Nephron (organoid): ENCODE data around the gene ARMC2.
A peak's percentile ranks its signal among the peaks of the same experiment; 100 is the strongest.
"Not testable (repeated sequence)": the region's sequence is repeated elsewhere in the genome, so short reads cannot be mapped to it uniquely, and the experiment has no call there.

ENCODE experiments used
- H3K27ac Mint-ChIP-seq, 3 experiments: 2 replicates each; pipeline ENCODE4 v1.8.0; 2020; ENCODE audit warnings: mixed read lengths in 3 of 3, mild to moderate bottlenecking in 2 of 3, moderate library complexity in 1 of 3
- H3K27me3 Mint-ChIP-seq: 2 replicates; pipeline ENCODE4 v1.8.0; 2021; ENCODE audit warnings: low read depth, mild to moderate bottlenecking, moderate library complexity, mixed read lengths
- H3K36me3 Mint-ChIP-seq: 2 replicates; pipeline ENCODE4 v1.8.0; 2020; ENCODE audit warnings: low read depth, mixed read lengths
- H3K4me1 Mint-ChIP-seq: 2 replicates; pipeline ENCODE4 v1.8.0; 2020; ENCODE audit warnings: mixed read lengths
- H3K4me3 Mint-ChIP-seq, 3 experiments: 2 replicates each; pipeline ENCODE4 v1.8.0; 2020; ENCODE audit warnings: mild to moderate bottlenecking in 3 of 3, mixed read lengths in 3 of 3, moderate library complexity in 2 of 3
- H3K9me3 Mint-ChIP-seq: 2 replicates; pipeline ENCODE4 v1.8.0; 2020; ENCODE audit warnings: mixed read lengths
- TF ChIP-seq, protein P1 (sequence below), 3 experiments: fragments of 200-600 bp; sonication (generic); IDR thresholded peaks; one replicate each; pipeline ENCODE4 v1.5.0; 2021; ENCODE audit warnings: antibody characterized with exemption in 3 of 3; ENCODE audit not compliant: unreplicated experiment in 3 of 3

ARMC2 gene

DNA sequence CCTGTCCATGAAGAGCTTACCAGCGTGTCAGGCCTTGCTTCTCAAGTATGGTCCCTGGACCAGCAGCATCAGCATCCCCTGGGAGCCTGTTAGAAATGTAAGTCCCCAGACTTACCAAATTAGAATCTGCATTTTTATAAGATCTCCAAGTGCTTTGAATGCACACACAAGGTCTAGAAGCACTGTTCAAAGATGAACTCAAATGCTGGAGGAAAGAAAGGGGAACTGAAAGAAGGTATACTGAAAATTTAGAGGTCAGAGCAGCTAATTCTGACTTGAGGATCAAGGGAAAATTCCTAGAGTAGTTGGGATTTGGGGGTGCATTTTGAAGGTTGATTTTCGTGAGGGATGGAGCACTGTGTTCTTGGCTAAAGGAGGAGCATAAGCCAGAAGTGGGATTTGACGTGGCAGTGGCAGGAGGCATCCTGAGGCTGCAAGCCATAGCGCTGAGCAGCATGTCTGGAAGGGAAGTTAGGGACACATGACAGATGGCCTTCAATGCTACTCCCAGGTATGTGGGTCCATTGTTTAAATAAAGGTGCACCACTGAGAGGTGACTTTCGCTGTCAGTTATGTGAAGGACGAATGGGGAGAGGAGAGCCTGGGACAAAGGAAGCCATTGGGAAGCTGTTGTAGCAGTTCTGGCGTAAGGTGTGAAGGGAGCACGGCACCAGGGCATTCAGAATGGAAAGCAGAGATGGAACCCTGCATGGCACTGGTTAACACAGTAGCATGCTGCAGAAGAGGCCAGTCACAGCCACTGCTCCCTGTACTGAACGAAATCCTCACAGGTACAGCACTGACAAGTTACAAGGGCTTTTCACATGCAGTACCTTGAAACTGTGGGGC, 36.2 kb downstream of the ARMC2 start:
- Mint-ChIP-seq H3K4me1 (no peaks in the 10 kb centered on the region), H3K27me3 (no peaks in the 10 kb centered on the region), H3K36me3 (peaks cover 50% of the 10 kb centered on the region), H3K9me3 (peaks cover 14% of the 10 kb centered on the region), H3K4me3 (no peak overlapping the region), H3K27ac (no peak overlapping the region)
- TF ChIP-seq, protein P1, sequence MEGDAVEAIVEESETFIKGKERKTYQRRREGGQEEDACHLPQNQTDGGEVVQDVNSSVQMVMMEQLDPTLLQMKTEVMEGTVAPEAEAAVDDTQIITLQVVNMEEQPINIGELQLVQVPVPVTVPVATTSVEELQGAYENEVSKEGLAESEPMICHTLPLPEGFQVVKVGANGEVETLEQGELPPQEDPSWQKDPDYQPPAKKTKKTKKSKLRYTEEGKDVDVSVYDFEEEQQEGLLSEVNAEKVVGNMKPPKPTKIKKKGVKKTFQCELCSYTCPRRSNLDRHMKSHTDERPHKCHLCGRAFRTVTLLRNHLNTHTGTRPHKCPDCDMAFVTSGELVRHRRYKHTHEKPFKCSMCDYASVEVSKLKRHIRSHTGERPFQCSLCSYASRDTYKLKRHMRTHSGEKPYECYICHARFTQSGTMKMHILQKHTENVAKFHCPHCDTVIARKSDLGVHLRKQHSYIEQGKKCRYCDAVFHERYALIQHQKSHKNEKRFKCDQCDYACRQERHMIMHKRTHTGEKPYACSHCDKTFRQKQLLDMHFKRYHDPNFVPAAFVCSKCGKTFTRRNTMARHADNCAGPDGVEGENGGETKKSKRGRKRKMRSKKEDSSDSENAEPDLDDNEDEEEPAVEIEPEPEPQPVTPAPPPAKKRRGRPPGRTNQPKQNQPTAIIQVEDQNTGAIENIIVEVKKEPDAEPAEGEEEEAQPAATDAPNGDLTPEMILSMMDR (IDR thresholded peaks at IDR 0.05; ENCODE audit: unreplicated experiment in 3 of 3): no peak

DNA sequence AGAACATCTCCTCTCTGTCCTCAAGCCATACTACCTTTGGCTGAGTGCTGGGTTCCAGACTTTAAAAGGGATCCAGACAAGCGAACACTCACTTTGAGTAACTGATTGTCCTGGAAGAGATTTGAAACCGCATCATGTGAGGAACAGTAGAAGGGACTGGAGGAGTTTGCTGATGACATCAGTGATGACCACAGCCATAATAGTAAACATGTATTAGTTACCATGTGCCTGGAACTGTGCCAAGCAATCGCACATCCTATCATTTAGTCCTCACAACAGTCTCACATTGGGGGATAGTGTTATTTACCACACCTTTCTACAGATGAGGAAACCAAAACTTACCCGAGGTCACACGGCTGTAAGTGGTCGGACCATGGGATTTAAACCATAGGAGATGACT, 39.8 kb downstream of the ARMC2 start:
- Mint-ChIP-seq H3K27ac (no peak overlapping the region), H3K27me3 (no peaks in the 10 kb centered on the region), H3K9me3 (peaks cover under 1% of the 10 kb centered on the region), H3K36me3 (peaks cover 17% of the 10 kb centered on the region), H3K4me1 (no peaks in the 10 kb centered on the region), H3K4me3 (no peak overlapping the region)
- TF ChIP-seq, protein P1 (IDR thresholded peaks at IDR 0.05; ENCODE audit: unreplicated experiment in 3 of 3): no peak

DNA sequence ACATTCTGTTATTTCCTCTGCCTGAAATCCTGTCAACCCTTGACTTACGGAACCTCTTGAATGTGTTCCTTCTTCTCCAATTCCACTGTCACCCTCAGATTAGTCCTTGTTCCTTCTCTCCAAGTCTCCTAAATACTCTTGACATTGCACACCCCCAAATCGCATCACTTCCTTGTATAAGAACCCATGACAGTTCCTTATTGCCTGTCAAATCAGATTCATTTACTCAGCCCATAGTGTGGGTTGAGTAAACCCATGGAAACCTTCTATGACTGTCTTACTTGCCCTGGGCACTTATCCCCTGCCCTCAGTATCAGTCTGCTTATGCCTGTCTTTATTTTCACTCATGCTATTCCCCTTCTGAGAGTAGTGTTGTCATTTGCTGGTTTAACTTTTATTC, 40.5 kb downstream of the ARMC2 start:
- no peak overlapping the region for H3K4me3 Mint-ChIP-seq
- H3K4me1 Mint-ChIP-seq: peaks cover 5% of the 10 kb centered on the region
- H3K27me3 Mint-ChIP-seq: no peaks in the 10 kb centered on the region
- peaks cover 10% of the 10 kb centered on the region for H3K36me3 Mint-ChIP-seq
- TF ChIP-seq, protein P1 (IDR thresholded peaks at IDR 0.05; ENCODE audit: unreplicated experiment in 3 of 3): no peak
- no peak overlapping the region for H3K27ac Mint-ChIP-seq
- H3K9me3 Mint-ChIP-seq: no peaks in the 10 kb centered on the region

DNA sequence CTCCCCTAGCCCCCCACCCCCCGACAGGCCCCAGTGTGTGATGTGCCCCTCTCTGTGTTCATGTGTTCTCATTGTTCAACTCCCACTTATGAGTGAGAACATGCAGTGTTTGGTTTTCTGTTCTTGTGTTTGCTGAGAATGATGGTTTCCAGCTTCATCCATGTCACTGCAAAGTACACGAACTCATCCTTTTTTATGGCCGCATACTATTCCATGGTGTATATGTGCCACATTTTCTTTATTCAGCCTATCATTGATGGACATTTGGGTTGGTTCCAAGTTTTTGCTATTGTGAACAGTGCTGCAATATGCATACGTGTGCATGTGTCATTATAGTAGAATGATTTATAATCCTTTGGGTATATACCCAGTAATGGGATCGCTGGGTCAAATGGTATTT, 42.7 kb downstream of the ARMC2 start:
- H3K9me3 Mint-ChIP-seq, H3K27ac Mint-ChIP-seq, H3K4me3 Mint-ChIP-seq, H3K36me3 Mint-ChIP-seq, H3K4me1 Mint-ChIP-seq, H3K27me3 Mint-ChIP-seq: not testable (repeated sequence)

DNA sequence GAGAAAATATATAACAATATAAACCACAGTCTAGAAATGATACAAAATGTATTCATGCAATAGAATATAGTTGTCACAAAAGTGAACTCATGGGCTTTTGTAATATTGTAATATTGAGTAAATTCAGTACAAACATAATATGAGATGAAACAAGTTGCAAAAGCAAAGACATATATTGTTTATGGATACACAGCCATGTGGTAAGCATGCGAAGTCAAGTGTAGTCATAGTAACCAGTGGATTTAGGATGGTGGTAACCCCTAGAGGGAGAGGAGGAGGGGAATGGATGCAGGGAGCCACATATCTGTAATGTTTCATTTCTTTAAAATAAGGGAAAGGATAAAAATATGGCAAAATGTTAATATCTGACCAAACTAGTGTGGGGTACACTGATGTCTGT, 47.3 kb downstream of the ARMC2 start:
- H3K27me3 Mint-ChIP-seq: no peaks in the 10 kb centered on the region
- H3K27ac Mint-ChIP-seq: no peak overlapping the region
- H3K36me3 Mint-ChIP-seq: peaks cover under 1% of the 10 kb centered on the region
- no peaks in the 10 kb centered on the region for H3K9me3 Mint-ChIP-seq
- peaks cover 5% of the 10 kb centered on the region for H3K4me1 Mint-ChIP-seq
- TF ChIP-seq, protein P1 (IDR thresholded peaks at IDR 0.05; ENCODE audit: unreplicated experiment in 3 of 3): no peak
- no peak overlapping the region for H3K4me3 Mint-ChIP-seq

DNA sequence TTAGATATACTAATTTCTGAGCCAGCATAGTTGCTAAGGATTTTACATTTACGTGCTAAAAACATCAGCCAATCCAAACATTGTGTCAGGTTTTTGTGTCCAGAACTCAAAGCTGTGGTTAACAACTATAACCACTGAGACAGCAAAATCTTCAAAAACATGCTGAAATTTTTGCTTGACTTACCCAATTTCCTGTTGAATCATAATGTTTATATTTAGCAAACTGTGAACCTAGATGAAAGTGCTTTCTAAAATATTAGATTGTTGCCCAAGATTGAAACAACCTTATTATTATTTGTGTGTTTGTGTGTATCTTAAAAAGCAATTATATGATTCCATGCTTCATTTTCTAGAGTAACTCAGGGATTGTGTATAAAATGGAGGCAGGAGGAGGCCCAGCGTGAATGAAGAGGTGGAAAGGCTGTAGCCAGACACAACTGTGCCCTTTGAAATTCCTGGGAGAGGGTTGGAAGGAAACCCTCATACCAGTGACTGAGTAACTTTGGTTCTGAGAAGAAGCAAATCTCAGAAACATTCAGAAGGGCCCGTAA, 48.0 kb downstream of the ARMC2 start:
- Mint-ChIP-seq H3K27ac (peak overlapping the region in 1 of 3 experiments; percentile 16), H3K4me1 (peaks cover 5% of the 10 kb centered on the region), H3K36me3 (peaks cover 3% of the 10 kb centered on the region), H3K4me3 (no peak overlapping the region), H3K27me3 (no peaks in the 10 kb centered on the region), H3K9me3 (no peaks in the 10 kb centered on the region)
- TF ChIP-seq, protein P1 (IDR thresholded peaks at IDR 0.05; ENCODE audit: unreplicated experiment in 3 of 3): no peak
